Measurements from ENCODE around the gene HSPE1.
"Not testable (repeated sequence)": the region's sequence is repeated elsewhere in the genome, so short reads cannot be mapped to it uniquely, and the experiment has no call there.

Gene HSPE1

GRCh38 chr2:197498235-197498936, 1.8 kb upstream of the HSPE1 start:
- DNase-seq (ENCODE audit: low read depth, low spot score) = no peak

DNA sequence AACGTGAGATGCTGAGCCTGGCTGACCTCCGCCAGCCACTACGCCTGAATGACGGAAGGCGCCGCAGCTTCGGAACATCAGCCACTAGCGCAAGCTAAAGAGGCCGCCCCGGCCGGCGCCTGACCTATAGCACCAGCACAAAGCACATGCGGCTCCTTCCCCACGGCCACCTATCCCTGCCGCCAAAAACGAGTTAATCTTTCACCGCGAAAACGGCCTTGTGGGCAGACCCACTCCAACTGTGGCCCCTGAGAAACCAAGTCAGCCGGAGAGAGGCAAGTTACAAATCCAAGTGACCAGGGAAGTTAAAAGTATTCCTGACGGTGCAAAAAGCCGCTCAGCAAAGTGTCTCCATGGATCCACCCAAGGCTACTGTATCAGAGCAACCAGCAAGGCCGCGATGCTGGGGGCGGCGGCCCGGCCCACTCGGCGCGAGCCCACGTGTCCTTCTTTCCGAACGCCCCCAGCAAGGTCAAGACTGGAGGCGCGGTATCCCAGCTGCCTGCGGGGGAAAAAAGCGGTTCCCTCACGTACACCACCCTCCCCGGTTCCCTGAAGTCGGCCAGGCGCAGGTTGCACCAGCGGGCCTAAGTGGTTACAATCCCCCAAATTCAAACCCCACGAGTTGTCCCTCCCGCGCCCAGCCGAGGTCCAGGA, 1.1 kb upstream of the HSPE1 start:
- peak; percentile 74 for DNase-seq (ENCODE audit: low read depth, low spot score)

- DNase-seq (ENCODE audit: low read depth, low spot score) = no peak
These were observed 438 bp downstream of the HSPE1 start for GRCh38 chr2:197500503-197501131.

- DNase-seq (ENCODE audit: low read depth, low spot score) = peak; percentile 29
These were observed 2.0 kb downstream of the HSPE1 start for GRCh38 chr2:197502201-197502600.

DNA sequence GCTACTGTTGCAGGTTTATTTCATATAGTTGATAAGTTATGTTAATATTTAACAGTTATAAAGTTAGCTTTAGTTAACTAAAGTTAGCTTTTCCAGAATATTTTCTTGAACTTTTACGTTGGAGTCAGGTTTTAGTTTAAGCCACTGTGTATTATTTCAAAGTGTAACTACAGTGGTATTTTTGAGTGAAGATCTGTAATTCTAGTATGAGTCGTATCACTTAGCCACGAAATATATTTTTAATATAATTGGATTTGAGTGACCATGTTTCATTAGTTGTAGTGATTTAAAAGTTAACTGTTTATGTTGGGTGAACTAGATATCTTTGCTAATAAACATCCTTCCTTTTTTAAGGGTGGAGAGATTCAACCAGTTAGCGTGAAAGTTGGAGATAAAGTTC, 2.5 kb downstream of the HSPE1 start:
- no peak for DNase-seq (ENCODE audit: low read depth, low spot score)

- no peak for DNase-seq (ENCODE audit: low read depth, low spot score)
These were observed 3.8 kb downstream of the HSPE1 start for GRCh38 chr2:197504000-197504399.

- DNase-seq (ENCODE audit: low read depth, low spot score) = no peak
These were observed 4.3 kb downstream of the HSPE1 start for GRCh38 chr2:197504512-197504911.

DNA sequence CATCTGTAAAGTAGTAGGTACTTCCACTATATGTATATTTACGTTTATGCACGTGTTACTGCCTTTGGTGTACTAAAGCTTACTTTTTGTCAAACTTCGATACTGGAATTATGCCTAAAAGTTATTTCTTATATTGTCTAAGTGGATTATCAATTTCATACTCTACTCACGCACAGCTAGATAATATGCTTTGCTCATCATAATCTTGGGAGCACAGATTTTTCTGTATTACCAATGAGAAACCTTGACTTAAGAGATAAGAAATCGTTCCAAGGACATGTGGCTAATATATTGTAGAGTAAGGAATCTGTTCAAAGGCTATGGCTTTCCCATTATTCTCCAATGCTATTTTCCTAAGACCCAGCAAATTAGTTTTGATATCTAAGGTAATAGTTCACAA, 6.5 kb downstream of the HSPE1 start:
- DNase-seq (ENCODE audit: low read depth, low spot score) = no peak

DNA sequence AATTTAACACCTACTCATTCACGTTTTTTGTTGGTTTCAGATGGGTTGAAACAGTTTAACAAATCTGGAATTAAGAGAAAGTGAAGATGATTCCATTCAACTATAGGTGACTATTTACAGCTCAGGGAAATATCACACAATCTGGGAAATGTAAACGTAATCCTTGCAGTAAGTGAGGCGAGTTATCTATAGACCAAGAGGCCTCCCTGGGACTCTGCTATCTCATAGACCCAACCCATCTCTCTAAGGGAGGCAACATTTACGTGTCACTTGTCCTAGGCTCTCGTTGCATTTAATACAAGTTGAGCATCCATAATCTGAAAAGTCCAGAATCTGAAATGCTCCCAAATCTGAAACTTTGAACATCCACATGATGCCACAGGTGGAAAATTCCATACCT, 13.7 kb downstream of the HSPE1 start:
- no peak for DNase-seq (ENCODE audit: low read depth, low spot score)

GRCh38 chr2:197514754-197515153, 14.6 kb downstream of the HSPE1 start:
- no peak for DNase-seq (ENCODE audit: low read depth, low spot score)

DNA sequence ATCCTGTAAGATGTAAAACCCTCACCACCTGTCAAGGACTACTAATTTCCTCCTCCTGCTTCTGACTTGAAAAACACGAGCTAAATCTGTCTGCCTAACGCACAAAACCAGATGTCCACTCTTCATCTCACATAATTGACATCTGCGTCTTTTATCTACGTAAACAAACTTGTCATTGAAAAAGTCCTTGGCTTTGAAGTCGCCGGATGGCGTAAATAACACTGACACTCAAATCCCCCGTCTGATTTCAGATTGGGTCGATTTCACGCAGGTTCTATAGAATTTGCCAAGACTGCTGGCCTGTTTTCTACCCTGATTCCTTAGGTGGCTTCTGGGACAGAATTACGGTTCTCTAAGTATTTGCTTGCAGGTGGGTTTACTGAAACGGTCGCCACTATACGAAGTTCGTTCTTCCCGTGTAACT, 15.1 kb downstream of the HSPE1 start:
- DNase-seq (ENCODE audit: low read depth, low spot score) = no peak

- peak; percentile 98 for DNase-seq (ENCODE audit: low read depth, low spot score)
These were observed 15.7 kb downstream of the HSPE1 start, which contains the start of gene MOB4 for GRCh38 chr2:197515739-197516392. TSS of gene MOB4 (plus strand) at chr2:197516066. CDS start at chr2:197516087, 21 bp downstream.

- DNase-seq (ENCODE audit: low read depth, low spot score) = peak; percentile 59
These were observed 16.2 kb downstream of the HSPE1 start for GRCh38 chr2:197516393-197516761.

DNA sequence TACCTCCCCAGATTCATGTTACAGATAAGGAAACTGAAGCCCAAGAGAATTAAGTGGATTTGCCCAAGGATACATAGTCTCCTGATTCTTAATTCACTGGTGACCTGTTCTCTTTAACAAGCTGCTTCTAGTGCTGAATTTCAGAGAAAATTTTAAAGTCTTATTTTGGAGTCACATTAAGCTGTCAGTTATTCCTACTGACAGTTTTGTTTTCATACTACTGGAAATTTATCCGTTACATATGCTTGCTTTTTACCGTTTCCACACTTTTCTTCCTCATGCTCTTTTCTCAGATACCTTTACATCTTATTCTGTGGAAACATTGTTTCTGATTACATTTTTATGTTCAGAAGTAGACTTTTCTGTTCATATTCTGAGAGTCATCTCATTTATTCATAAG, 17.0 kb downstream of the HSPE1 start:
- no peak for DNase-seq (ENCODE audit: low read depth, low spot score)

GRCh38 chr2:197538412-197538811, 38.2 kb downstream of the HSPE1 start:
- DNase-seq (ENCODE audit: low read depth, low spot score) = no peak

DNA sequence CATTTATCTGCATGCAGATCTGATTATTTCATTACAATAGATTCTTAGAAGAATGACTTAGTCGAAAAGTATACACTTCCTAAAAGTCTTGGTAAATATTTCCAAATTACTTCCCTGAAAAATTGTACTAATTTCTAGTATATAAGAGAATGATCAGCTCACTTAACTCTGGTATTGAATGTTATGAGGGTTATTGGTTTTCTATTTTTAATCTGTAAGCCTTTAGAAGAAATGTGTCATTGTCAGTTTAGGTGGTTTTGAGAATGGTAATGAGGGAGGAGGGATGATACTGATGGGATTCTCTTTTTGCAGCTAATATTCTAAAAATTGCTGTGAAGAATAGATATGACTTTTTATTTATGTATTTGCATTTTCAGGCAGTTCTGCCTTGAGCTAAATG, 39.6 kb downstream of the HSPE1 start:
- no peak for DNase-seq (ENCODE audit: low read depth, low spot score)

DNA sequence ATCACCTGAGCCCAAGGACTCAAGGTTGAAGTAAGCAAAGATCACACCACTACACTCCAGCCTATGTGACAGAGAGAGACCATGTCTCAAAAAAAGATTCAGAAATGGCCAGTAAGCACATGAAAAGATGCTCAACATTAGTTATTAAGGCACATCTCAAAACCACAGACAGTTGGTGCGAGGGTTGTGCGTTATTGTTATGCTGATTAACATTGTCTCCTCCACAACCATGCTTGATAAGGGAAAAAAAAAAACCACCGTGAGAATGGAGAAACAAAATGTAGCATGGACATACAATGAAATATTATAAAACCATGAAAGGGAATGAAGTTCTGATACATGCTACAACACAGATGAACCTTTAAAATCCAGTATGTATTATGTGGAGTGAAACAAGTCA, 43.0 kb downstream of the HSPE1 start:
- DNase-seq (ENCODE audit: low read depth, low spot score) = no peak

DNA sequence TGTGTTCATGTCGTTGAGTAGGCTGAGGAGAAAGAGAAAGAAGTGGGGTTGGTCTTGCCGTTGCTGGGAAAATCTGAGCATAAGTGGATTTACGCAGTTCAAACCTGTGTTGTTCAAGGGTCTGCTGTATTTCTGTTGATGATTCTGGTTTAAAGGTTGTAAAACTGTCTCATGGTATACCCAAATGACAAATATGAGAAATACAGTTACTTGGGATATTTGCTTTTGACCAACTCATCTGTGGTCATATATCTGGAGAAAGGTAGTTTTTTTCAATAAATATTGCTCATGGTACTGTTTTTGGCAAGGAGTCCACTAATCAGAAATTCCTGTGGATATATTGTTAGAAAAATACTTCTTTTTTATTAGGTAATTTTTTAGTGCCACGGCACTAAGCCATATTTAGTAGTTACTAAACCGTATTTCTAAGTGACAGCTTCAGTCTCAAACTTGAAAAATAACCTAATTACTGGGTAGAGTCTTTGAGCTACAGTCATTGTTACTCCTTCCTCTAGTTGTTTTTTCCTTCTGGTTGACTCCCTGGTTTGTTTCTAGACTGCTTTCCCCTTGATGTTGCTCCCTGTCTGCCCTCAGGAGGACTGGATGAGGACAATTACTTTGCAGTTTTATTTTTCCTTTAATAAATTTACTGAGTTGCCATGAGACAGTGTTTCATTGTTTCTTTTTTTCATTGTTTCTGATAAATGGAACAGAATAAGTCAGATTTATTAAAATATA, 47.2 kb downstream of the HSPE1 start:
- DNase-seq (ENCODE audit: low read depth, low spot score) = no peak

DNA sequence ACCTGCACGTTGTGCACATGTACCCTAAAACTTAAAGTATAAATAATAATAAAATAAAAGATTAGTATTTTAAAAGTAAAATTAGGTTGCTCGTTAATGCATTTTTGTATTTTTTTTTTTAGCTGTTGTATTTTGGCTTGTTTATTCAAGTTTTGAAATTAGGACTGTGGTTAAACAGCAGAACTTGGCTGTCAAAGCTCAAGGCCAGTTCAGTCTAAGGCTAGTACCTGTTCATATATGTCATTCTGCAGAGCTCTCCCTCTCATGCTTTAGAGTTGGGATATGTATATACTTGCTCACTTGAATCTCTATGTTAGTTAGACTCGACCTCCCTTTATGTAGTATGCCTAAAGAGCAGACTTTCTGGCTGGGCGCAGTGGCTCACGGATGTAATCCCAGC, 48.4 kb downstream of the HSPE1 start:
- no peak for DNase-seq (ENCODE audit: low read depth, low spot score)

GRCh38 chr2:197551260-197551659, 51.1 kb downstream of the HSPE1 start:
- DNase-seq (ENCODE audit: low read depth, low spot score) = not testable (repeated sequence)
